Suprapubic skin (tissue), 4 donors: Measurements from ENCODE around the gene HEMGN. TPM values are rescaled to one million over a fixed set of nuclear protein-coding genes. Genes with fewer than 3 reads are reported as not detected.

Source experiments
- DNase-seq, 2 donors: peaks; one replicate each; pipeline ENCODE4 v3.0.0-alpha.2; 2019; ENCODE audit warnings: low spot score in 2 of 2
- H3K27ac ChIP-seq: fragments of 200-600 bp; sonication (generic); one replicate; pipeline ENCODE4 v1.5.1; 2019
- H3K27me3 ChIP-seq: fragments of 200-600 bp; sonication (generic); one replicate; pipeline ENCODE4 v1.5.1; 2019
- H3K36me3 ChIP-seq: fragments of 200-600 bp; sonication (generic); one replicate; pipeline ENCODE4 v1.5.1; 2019
- H3K4me1 ChIP-seq: fragments of 200-600 bp; sonication (generic); one replicate; pipeline ENCODE4 v1.5.1; 2019
- H3K4me3 ChIP-seq: fragments of 200-600 bp; sonication (generic); one replicate; pipeline ENCODE4 v1.5.1; 2019; ENCODE audit warnings: mild to moderate bottlenecking
- H3K9me3 ChIP-seq: fragments of 200-600 bp; sonication (generic); one replicate; pipeline ENCODE4 v1.5.1; 2019
- EP300 ChIP-seq: sonication (generic); formaldehyde crosslinking; IDR thresholded peaks from one replicate; pipeline ENCODE4 v1.6.1; 2017; ENCODE audit warnings: antibody characterized with exemption
- POLR2A ChIP-seq, 2 donors: fragments of 450-650 bp; IDR thresholded peaks; one replicate each; pipeline ENCODE4 v1.6.1; 2017; ENCODE audit warnings: antibody characterized with exemption in 2 of 2, mild to moderate bottlenecking in 2 of 2, moderate library complexity in 2 of 2
- POLR2AphosphoS5 ChIP-seq, 3 donors: sonication (generic); formaldehyde crosslinking; IDR thresholded peaks; one replicate each; pipeline ENCODE4 v1.6.1; 2017; ENCODE audit warnings: antibody characterized with exemption in 3 of 3
- WGBS: methylation state at CpG from one replicate; pipeline ENCODE4 v1.1.5; 2018; 5-methylcytosine and 5-hydroxymethylcytosine counted together
- total RNA-seq, 4 donors: library from RNA; depleted of rRNA; stranded (reverse); fragments of >200 nt; gene quantifications; one replicate each; pipeline ENCODE4 v1.1.0, GENCODE V29; 2016
- TF ChIP-seq, protein P1 (sequence below), 2 donors: fragments of 200-600 bp in 1 of 2; fragments of 450-650 bp in 1 of 2; sonication (generic) in 1 of 2; IDR thresholded peaks; one replicate each; pipeline ENCODE4 v1.5.1; 2016 to 2019; ENCODE audit warnings: antibody characterized with exemption in 2 of 2, mild to moderate bottlenecking in 1 of 2, moderate library complexity in 1 of 2

HEMGN gene
- total RNA-seq, 4 donors from 2014 or later: not detected

DNA sequence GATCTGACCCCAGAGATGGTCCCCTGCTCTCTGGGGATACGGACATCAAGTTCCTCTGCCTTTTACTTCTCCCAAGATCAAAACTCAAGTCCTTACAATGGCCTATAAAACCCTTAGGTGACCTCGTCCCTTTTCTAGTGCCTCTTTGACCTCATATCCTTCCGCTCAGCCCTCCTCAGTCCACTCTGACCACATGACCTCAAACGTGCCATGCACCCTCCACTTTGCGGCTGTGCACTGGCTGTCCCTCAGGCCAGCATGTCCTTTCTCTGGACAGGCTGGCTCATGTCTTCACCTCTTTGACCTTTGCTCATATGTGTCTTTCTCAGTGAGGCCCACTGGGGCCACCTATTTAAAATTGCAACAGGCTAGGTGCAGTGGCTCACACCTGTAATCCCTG lies 30.3 kb downstream of the HEMGN start:
- H3K27ac ChIP-seq: no peak overlapping the region
- DNase-seq: no peak
- no peaks in the 10 kb centered on the region for H3K27me3 ChIP-seq
- TF ChIP-seq POLR2AphosphoS5 (IDR thresholded peaks at IDR 0.05) (no peak), EP300 (no peak), POLR2A (IDR thresholded peaks at IDR 0.05) (no peak)
- TF ChIP-seq, protein P1, sequence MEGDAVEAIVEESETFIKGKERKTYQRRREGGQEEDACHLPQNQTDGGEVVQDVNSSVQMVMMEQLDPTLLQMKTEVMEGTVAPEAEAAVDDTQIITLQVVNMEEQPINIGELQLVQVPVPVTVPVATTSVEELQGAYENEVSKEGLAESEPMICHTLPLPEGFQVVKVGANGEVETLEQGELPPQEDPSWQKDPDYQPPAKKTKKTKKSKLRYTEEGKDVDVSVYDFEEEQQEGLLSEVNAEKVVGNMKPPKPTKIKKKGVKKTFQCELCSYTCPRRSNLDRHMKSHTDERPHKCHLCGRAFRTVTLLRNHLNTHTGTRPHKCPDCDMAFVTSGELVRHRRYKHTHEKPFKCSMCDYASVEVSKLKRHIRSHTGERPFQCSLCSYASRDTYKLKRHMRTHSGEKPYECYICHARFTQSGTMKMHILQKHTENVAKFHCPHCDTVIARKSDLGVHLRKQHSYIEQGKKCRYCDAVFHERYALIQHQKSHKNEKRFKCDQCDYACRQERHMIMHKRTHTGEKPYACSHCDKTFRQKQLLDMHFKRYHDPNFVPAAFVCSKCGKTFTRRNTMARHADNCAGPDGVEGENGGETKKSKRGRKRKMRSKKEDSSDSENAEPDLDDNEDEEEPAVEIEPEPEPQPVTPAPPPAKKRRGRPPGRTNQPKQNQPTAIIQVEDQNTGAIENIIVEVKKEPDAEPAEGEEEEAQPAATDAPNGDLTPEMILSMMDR (IDR thresholded peaks at IDR 0.05): no peak
- H3K9me3 ChIP-seq: no peaks in the 10 kb centered on the region
- peaks cover 57% of the 10 kb centered on the region for H3K36me3 ChIP-seq
- no peak overlapping the region for H3K4me3 ChIP-seq
- H3K4me1 ChIP-seq: peaks cover 16% of the 10 kb centered on the region
- 82% methylated on average over 5 of the region's 5 CpGs for WGBS

DNA sequence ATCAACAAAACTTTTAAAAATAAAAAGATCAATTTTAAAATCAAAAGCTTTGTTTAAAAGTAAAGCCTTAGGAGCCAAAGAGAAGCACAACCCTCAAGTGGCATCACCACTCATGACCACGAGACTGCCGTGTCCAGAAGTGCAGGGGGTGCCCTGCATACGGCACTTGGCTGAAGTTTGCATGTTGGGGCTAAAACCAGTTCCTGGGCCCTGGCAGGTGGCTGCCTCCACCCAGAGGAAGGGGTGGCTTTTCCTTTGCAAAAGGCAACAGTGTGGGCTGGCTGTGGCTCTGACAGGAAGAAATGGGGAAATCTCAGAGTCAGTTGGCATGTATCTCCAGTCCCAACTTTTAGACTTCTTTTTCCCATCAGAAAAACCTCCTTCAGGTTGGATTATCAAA lies 30.9 kb downstream of the HEMGN start:
- peaks cover 16% of the 10 kb centered on the region for H3K4me1 ChIP-seq
- no peak overlapping the region for H3K4me3 ChIP-seq
- TF ChIP-seq, protein P1 (IDR thresholded peaks at IDR 0.05): no peak
- TF ChIP-seq POLR2A (IDR thresholded peaks at IDR 0.05) (no peak), POLR2AphosphoS5 (IDR thresholded peaks at IDR 0.05) (no peak), EP300 (no peak)
- WGBS: 68% methylated on average over 3 of the region's 3 CpGs
- H3K9me3 ChIP-seq: no peaks in the 10 kb centered on the region
- no peak for DNase-seq
- peaks cover 51% of the 10 kb centered on the region for H3K36me3 ChIP-seq
- no peak overlapping the region for H3K27ac ChIP-seq
- H3K27me3 ChIP-seq: no peaks in the 10 kb centered on the region

DNA sequence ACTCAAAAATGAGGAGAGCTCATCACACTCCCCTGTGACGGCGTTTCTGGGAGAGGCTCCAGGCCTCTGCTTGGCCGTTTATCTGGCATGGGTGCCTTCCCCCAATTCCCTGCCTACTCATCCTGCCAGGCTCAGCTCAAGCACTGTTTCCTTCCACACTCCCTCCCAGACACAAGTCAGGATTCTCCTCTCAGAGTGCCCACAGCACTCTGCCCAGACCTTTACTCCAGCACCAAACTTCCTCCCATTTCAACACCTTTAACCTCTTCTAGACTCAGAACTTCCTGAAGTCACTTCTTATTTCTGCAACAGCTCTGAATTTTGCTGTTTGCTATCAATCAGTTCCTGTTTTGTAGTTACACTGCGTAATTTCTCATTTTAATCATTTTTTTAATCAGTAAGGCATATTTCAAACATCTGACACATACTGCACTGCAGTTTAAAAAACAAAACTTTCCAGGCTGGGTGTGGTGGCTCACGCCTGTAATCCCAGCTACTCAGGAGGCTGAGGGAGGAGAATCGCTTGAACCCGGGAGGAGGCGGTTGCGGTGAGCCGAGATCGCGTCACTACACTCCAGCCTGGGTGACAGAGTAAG lies 31.6 kb downstream of the HEMGN start:
- no peak for TF ChIP-seq POLR2A (IDR thresholded peaks at IDR 0.05)
- TF ChIP-seq, protein P1 (IDR thresholded peaks at IDR 0.05): no peak
- TF ChIP-seq POLR2AphosphoS5 (IDR thresholded peaks at IDR 0.05): no peak
- TF ChIP-seq EP300: no peak
- Histone ChIP-seq H3K27ac (no peak overlapping the region), H3K9me3 (no peaks in the 10 kb centered on the region), H3K36me3 (peaks cover 45% of the 10 kb centered on the region), H3K4me3 (no peak overlapping the region), H3K27me3 (no peaks in the 10 kb centered on the region), H3K4me1 (peaks cover 16% of the 10 kb centered on the region)
- 81% methylated on average over 12 of the region's 12 CpGs for WGBS
- DNase-seq: no peak

DNA sequence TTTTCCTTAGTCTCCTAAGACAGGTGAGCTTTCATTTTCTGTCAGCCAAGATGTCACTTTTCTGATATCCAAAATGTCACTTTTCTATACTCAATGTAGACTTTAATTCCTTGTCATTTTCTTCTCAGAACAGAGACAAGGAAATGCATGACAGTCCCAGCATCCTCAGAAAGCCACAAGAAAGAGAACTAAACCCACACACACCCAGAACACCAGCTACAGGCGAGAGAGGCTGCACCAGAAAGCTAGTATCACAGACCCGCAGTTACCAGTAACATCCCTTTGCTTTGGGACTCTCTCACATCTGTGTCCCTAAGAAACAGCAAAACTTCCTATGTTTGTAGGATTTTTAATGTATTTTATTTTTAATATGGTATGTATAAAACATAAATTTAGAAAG lies 32.7 kb downstream of the HEMGN start:
- Histone ChIP-seq H3K4me3 (no peak overlapping the region), H3K4me1 (peaks cover 25% of the 10 kb centered on the region), H3K36me3 (peaks cover 35% of the 10 kb centered on the region), H3K9me3 (no peaks in the 10 kb centered on the region), H3K27me3 (no peaks in the 10 kb centered on the region), H3K27ac (no peak overlapping the region)
- DNase-seq: no peak
- no peak for TF ChIP-seq POLR2AphosphoS5 (IDR thresholded peaks at IDR 0.05)
- 78% methylated on average over 2 of the region's 2 CpGs for WGBS

DNA sequence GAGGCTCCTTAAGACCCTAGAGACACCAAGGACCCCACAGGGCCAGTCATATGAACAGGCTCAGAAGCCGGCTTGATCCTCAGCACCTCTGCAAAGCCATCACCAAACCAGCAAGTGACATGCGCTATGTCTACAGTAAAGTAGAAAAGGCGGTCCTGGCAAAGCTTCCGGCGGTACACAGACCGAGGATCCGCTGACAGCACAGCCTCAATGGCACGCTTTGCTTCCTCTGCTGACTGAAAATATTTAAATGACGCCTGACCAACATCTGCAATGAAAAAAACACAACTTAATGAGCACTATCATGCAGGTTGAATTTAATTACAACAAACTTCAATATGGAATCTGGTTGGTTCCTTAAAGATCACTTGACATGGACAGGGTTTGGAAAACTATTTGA lies 33.2 kb downstream of the HEMGN start:
- 96% methylated on average over 9 of the region's 9 CpGs for WGBS
- Histone ChIP-seq H3K27me3 (no peaks in the 10 kb centered on the region), H3K4me1 (peaks cover 25% of the 10 kb centered on the region), H3K36me3 (peaks cover 30% of the 10 kb centered on the region), H3K9me3 (no peaks in the 10 kb centered on the region), H3K4me3 (no peak overlapping the region), H3K27ac (no peak overlapping the region)
- TF ChIP-seq EP300: no peak
- TF ChIP-seq POLR2A (IDR thresholded peaks at IDR 0.05): no peak
- DNase-seq: no peak

DNA sequence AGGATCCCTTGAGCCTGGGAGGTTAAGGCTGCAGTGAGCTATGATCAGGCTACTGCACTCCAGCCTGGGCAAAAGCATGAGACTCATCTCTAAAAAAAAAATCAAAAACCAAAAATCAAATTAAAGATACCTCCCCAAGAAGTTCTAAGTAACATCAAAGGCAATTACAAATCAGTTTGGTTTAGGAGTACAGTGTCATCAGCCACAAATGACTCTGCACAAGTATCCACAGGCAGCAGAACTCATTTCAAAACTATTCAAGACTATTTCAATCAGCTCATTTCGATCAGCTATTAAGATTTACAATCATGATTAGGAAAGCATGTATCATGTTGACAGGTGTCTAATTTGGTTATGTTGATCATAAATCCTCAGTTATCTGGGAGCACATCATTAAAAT lies 34.8 kb downstream of the HEMGN start:
- H3K4me3 ChIP-seq: no peak overlapping the region
- TF ChIP-seq, protein P1 (IDR thresholded peaks at IDR 0.05): no peak
- TF ChIP-seq EP300: no peak
- TF ChIP-seq POLR2AphosphoS5 (IDR thresholded peaks at IDR 0.05): no peak
- TF ChIP-seq POLR2A (IDR thresholded peaks at IDR 0.05): no peak
- WGBS: 32% methylated on average over 1 of the region's 1 CpG
- H3K4me1 ChIP-seq: peaks cover 25% of the 10 kb centered on the region
- H3K9me3 ChIP-seq: no peaks in the 10 kb centered on the region
- peaks cover 19% of the 10 kb centered on the region for H3K36me3 ChIP-seq
- H3K27me3 ChIP-seq: no peaks in the 10 kb centered on the region
- DNase-seq: no peak
- no peak overlapping the region for H3K27ac ChIP-seq
